Thyroid gland (tissue), 4 donors: ENCODE data around the gene B3GNT4. TPM values are rescaled to one million over a fixed set of nuclear protein-coding genes. Genes with fewer than 3 reads are reported as not detected.

Experiments
- DNase-seq, 2 donors: peaks; one replicate each; pipeline ENCODE4 v3.0.0-alpha.2; 2019
- H3K27ac ChIP-seq, 3 donors: fragments of 200-600 bp; sonication (generic); 1 replicate in 2 of 3; 2 replicates in 1 of 3; pipeline ENCODE4 v1.5.1; 2016 to 2019; ENCODE audit warnings: mild to moderate bottlenecking in 1 of 3, moderate library complexity in 1 of 3
- H3K27me3 ChIP-seq: fragments of 200-600 bp; sonication (generic); one replicate; pipeline ENCODE4 v1.5.1; 2019
- H3K36me3 ChIP-seq, 2 donors: fragments of 200-600 bp; sonication (generic); one replicate each; pipeline ENCODE4 v1.5.1; 2016 to 2019
- H3K4me1 ChIP-seq, 2 donors: fragments of 200-600 bp; sonication (generic); one replicate each; pipeline ENCODE4 v1.5.1; 2017 to 2019
- H3K4me3 ChIP-seq, 3 donors: fragments of 200-600 bp; sonication (generic); replicated peaks in 1 of 3; 1 replicate in 2 of 3; 2 replicates in 1 of 3; pipeline ENCODE4 v1.5.1; 2016; ENCODE audit warnings: mild to moderate bottlenecking in 1 of 3
- H3K9me3 ChIP-seq: fragments of 200-600 bp; sonication (generic); one replicate; pipeline ENCODE4 v1.5.1; 2017
- POLR2A ChIP-seq, 2 donors: fragments of 450-650 bp; IDR thresholded peaks; one replicate each; pipeline ENCODE4 v1.6.1; 2017; ENCODE audit warnings: antibody characterized with exemption in 2 of 2, mild to moderate bottlenecking in 2 of 2, moderate library complexity in 1 of 2
- WGBS, 2 donors: methylation state at CpG; one replicate each; pipeline ENCODE4 v1.1.5; 2017; 5-methylcytosine and 5-hydroxymethylcytosine counted together
- intact Hi-C: fragments of 100-400 bp; cut with DNase I; formaldehyde crosslinking; loops from one replicate; pipeline ENCODE4 v1.15.1; 2023
- total RNA-seq, 4 donors: library from RNA; depleted of rRNA; stranded (reverse); fragments of >200 nt; gene quantifications; one replicate each; pipeline ENCODE4 v1.2.3, GENCODE V29; 2016
- TF ChIP-seq, protein P1 (sequence below), 6 experiments: fragments of 200-600 bp in 3 of 6; fragments of 450-650 bp in 3 of 6; sonication (generic) in 3 of 6; IDR thresholded peaks; one replicate each; pipeline ENCODE4 v1.5.1; 2016 to 2019; ENCODE audit warnings: antibody characterized with exemption in 6 of 6, mild to moderate bottlenecking in 2 of 6, inconsistent platforms in 1 of 6, moderate library complexity in 1 of 6

Gene B3GNT4
- total RNA-seq, 4 donors from 2014 or later, result 0.11 to 0.13 TPM; not detected in 2

DNA sequence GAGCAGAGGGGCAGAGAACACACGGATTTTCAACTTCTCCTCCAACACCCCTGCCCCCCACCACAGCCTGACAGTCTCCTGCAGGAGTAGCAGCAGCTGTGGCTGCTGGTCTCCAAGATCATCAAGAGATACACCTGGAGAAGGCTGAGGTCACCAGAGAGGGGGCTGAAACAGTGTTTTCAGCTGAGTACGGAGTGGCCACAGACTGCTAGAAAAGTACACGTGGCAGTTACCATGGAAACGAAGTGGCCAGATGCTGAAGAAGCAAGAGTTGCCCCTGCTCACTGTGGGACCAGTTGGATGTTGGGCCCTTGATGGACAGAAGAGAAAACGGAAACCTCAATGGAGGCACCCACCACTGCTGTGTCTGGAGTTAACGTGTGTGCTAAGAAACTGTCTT lies 27.3 kb downstream of the B3GNT4 start:
- Histone ChIP-seq H3K36me3 (peaks cover 37 to 38% of the 10 kb centered on the region in 2 donors), H3K27ac (no peak overlapping the region), H3K27me3 (no peaks in the 10 kb centered on the region), H3K4me1 (peaks cover 6% of the 10 kb centered on the region in 2 donors), H3K4me3 (no peak overlapping the region), H3K9me3 (no peaks in the 10 kb centered on the region)
- DNase-seq, result no peak
- 72 to 85% methylated on average over 6 of the region's 6 CpGs for WGBS, 2 donors
- intact Hi-C loops, result no loop called here
- TF ChIP-seq, protein P1, sequence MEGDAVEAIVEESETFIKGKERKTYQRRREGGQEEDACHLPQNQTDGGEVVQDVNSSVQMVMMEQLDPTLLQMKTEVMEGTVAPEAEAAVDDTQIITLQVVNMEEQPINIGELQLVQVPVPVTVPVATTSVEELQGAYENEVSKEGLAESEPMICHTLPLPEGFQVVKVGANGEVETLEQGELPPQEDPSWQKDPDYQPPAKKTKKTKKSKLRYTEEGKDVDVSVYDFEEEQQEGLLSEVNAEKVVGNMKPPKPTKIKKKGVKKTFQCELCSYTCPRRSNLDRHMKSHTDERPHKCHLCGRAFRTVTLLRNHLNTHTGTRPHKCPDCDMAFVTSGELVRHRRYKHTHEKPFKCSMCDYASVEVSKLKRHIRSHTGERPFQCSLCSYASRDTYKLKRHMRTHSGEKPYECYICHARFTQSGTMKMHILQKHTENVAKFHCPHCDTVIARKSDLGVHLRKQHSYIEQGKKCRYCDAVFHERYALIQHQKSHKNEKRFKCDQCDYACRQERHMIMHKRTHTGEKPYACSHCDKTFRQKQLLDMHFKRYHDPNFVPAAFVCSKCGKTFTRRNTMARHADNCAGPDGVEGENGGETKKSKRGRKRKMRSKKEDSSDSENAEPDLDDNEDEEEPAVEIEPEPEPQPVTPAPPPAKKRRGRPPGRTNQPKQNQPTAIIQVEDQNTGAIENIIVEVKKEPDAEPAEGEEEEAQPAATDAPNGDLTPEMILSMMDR (IDR thresholded peaks at IDR 0.05), result no peak
- TF ChIP-seq POLR2A (IDR thresholded peaks at IDR 0.05), result no peak

DNA sequence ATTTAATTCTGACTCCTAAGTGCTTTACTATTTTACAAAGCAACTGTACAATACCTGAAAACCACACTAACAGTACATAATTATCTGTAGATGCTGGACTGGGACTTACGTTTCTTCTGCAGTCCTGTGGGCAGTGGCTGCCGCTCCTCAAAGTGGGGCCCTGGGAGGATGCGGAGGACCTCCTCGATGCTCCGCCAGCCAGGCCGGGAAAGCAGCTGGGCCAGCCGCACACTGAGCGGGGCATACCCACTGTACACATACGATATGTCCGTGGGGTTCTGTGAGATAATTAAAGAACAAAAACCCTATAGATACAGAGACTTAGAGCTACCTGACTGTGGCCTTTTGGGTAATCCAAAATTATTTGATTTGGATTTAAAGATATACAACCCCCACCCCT lies 29.2 kb downstream of the B3GNT4 start:
- TF ChIP-seq, protein P1 (IDR thresholded peaks at IDR 0.05), result no peak
- TF ChIP-seq POLR2A (IDR thresholded peaks at IDR 0.05), result no peak
- DNase-seq, result no peak
- Histone ChIP-seq H3K9me3 (no peaks in the 10 kb centered on the region), H3K4me3 (no peak overlapping the region), H3K4me1 (no peaks in the 10 kb centered on the region), H3K27ac (no peak overlapping the region), H3K27me3 (no peaks in the 10 kb centered on the region), H3K36me3 (peaks cover 37 to 40% of the 10 kb centered on the region in 2 donors)
- 94 to 96% methylated on average over 10 of the region's 10 CpGs for WGBS, 2 donors
- intact Hi-C loops, result no loop called here

DNA sequence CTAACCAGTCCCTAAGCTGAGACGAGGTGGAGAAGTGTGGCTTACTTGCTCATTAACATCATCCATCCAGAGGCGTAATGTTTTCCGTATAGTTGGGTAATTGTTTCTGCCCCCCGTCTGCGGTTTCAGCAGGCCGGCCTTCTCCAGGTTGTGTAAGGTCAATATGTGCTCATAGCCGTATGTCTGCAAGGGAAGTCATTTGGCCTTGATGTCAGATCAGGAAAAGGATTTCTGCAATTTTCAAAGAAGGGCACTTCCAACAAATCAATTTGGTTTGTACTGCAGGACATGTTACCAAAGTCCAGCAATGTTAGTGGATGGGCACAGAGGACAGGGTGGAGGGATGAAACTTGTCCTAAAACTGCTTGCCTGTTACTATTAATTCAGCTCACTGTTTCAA lies 32.2 kb downstream of the B3GNT4 start:
- Histone ChIP-seq H3K36me3 (peaks cover 34 to 41% of the 10 kb centered on the region in 2 donors), H3K9me3 (no peaks in the 10 kb centered on the region), H3K27ac (no peak overlapping the region), H3K4me1 (no peaks in the 10 kb centered on the region), H3K4me3 (no peak overlapping the region), H3K27me3 (no peaks in the 10 kb centered on the region)
- WGBS, 2 donors, result 89 to 93% methylated on average over 7 of the region's 7 CpGs
- intact Hi-C loops, result no loop called here
- TF ChIP-seq, protein P1 (IDR thresholded peaks at IDR 0.05), result no peak
- TF ChIP-seq POLR2A (IDR thresholded peaks at IDR 0.05), result no peak
- DNase-seq, result no peak

DNA sequence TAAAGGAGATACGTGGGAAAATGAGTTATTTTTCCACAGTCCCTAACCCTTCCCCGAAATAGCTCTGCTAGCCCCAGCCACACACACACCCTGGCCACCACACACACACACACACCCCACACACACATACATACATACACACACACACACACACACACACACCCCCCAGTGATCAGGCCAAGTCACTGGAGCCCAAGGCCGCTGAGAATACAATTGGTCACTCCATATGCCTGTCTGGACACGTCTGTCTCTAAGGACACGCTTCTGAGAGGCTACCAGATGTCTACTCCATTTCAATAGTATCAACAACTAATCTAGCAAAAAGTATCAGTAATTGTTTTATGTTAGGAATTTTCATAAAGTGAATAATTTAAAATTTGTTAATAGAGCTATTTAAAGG lies 35.4 kb downstream of the B3GNT4 start:
- H3K4me1 ChIP-seq, result no peaks in the 10 kb centered on the region
- WGBS, 2 donors, result 93 to 95% methylated on average over 5 of the region's 5 CpGs
- DNase-seq, result no peak
- H3K27me3 ChIP-seq, result no peaks in the 10 kb centered on the region
- no peak overlapping the region for H3K4me3 ChIP-seq
- TF ChIP-seq POLR2A (IDR thresholded peaks at IDR 0.05), result no peak
- TF ChIP-seq, protein P1 (IDR thresholded peaks at IDR 0.05), result no peak
- H3K27ac ChIP-seq, result no peak overlapping the region
- H3K36me3 ChIP-seq, result peaks cover 30 to 42% of the 10 kb centered on the region in 2 donors
- no peaks in the 10 kb centered on the region for H3K9me3 ChIP-seq
- intact Hi-C loops, result no loop called here

DNA sequence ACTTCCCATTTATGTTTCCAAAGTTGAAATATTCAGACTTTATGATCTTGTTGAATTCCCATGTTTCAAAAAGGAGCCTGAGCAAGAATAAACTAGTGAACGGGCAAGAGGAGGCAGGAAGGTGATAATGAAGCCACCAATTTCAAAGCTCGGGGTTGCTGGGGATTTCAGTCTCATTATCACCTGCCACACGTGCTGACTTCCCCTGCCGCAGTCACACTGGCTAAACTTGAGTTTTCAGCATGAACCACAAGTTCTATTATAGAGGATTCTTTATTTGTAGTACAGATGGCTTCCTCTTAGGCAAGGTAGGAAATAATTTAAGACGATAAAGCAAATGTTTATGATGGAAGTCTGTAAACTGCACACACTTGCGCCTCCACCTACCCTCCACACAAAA lies 40.5 kb downstream of the B3GNT4 start:
- TF ChIP-seq, protein P1 (IDR thresholded peaks at IDR 0.05), result no peak
- TF ChIP-seq POLR2A (IDR thresholded peaks at IDR 0.05), result no peak
- Histone ChIP-seq H3K9me3 (no peaks in the 10 kb centered on the region), H3K27me3 (no peaks in the 10 kb centered on the region), H3K4me3 (no peak overlapping the region), H3K27ac (no peak overlapping the region), H3K36me3 (peaks cover 11 to 28% of the 10 kb centered on the region in 2 donors), H3K4me1 (no peaks in the 10 kb centered on the region)
- intact Hi-C loops, result no loop called here
- DNase-seq, result no peak
- WGBS, 2 donors, result 89 to 90% methylated on average over 6 of the region's 6 CpGs
